Suprapubic skin (tissue), 3 donors: ENCODE data around the gene ROBO1.

Source experiments
- EP300 ChIP-seq: sonication (generic); formaldehyde crosslinking; IDR thresholded peaks from one replicate; pipeline ENCODE4 v1.6.1; 2017; ENCODE audit warnings: antibody characterized with exemption
- POLR2A ChIP-seq, 2 donors: fragments of 450-650 bp; IDR thresholded peaks; one replicate each; pipeline ENCODE4 v1.6.1; 2017; ENCODE audit warnings: antibody characterized with exemption in 2 of 2, mild to moderate bottlenecking in 2 of 2, moderate library complexity in 2 of 2
- TF ChIP-seq, protein P1 (sequence below), 2 donors: fragments of 200-600 bp in 1 of 2; fragments of 450-650 bp in 1 of 2; sonication (generic) in 1 of 2; IDR thresholded peaks; one replicate each; pipeline ENCODE4 v1.5.1; 2016 to 2019; ENCODE audit warnings: antibody characterized with exemption in 2 of 2, mild to moderate bottlenecking in 1 of 2, moderate library complexity in 1 of 2

GRCh38 chr3:78878011-78878410 lies 889.8 kb downstream of the ROBO1 start:
- TF ChIP-seq, protein P1, sequence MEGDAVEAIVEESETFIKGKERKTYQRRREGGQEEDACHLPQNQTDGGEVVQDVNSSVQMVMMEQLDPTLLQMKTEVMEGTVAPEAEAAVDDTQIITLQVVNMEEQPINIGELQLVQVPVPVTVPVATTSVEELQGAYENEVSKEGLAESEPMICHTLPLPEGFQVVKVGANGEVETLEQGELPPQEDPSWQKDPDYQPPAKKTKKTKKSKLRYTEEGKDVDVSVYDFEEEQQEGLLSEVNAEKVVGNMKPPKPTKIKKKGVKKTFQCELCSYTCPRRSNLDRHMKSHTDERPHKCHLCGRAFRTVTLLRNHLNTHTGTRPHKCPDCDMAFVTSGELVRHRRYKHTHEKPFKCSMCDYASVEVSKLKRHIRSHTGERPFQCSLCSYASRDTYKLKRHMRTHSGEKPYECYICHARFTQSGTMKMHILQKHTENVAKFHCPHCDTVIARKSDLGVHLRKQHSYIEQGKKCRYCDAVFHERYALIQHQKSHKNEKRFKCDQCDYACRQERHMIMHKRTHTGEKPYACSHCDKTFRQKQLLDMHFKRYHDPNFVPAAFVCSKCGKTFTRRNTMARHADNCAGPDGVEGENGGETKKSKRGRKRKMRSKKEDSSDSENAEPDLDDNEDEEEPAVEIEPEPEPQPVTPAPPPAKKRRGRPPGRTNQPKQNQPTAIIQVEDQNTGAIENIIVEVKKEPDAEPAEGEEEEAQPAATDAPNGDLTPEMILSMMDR (IDR thresholded peaks at IDR 0.05), result no peak
- TF ChIP-seq POLR2A (IDR thresholded peaks at IDR 0.05) (no peak), EP300 (no peak)
